Osteocyte (in vitro differentiated cells): ENCODE data around the gene MYCBPAP. TPM values are rescaled to one million over a fixed set of nuclear protein-coding genes. Genes with fewer than 3 reads are reported as not detected.

ENCODE experiments used
- DNase-seq: peaks from one replicate; pipeline ENCODE4 v3.0.0; 2021; ENCODE audit warnings: mixed read lengths; ENCODE audit not compliant: unreplicated experiment; ENCODE audit errors: extremely low spot score
- H3K27ac Mint-ChIP-seq: one replicate; pipeline ENCODE4 v1.8.0; 2021; ENCODE audit warnings: mild to moderate bottlenecking, mixed read lengths; ENCODE audit not compliant: unreplicated experiment
- H3K27me3 Mint-ChIP-seq: one replicate; pipeline ENCODE4 v1.8.0; 2021; ENCODE audit warnings: mixed read lengths; ENCODE audit not compliant: unreplicated experiment
- H3K36me3 Mint-ChIP-seq: one replicate; pipeline ENCODE4 v1.8.0; 2021; ENCODE audit warnings: mixed read lengths; ENCODE audit not compliant: unreplicated experiment
- H3K4me1 Mint-ChIP-seq: one replicate; pipeline ENCODE4 v1.8.0; 2021; ENCODE audit warnings: mixed read lengths; ENCODE audit not compliant: unreplicated experiment
- H3K4me3 Mint-ChIP-seq: one replicate; pipeline ENCODE4 v1.8.0; 2021; ENCODE audit warnings: mild to moderate bottlenecking, moderate library complexity, mixed read lengths; ENCODE audit not compliant: unreplicated experiment
- H3K9me3 Mint-ChIP-seq: one replicate; pipeline ENCODE4 v1.8.0; 2021; ENCODE audit warnings: mixed read lengths; ENCODE audit not compliant: unreplicated experiment
- CTCF ChIP-seq: fragments of 200-600 bp; sonication (generic); IDR thresholded peaks from 2 replicates; pipeline ENCODE4 v1.5.0; 2021; ENCODE audit warnings: antibody characterized with exemption, mild to moderate bottlenecking, moderate library complexity
- total RNA-seq: library from RNA; stranded (reverse); gene quantifications from 2 replicates; pipeline ENCODE4 v1.2.1, GENCODE V29; 2021

The MYCBPAP gene
- total RNA-seq, 1 donor from 2014 or later = 0.46 TPM

- no peak overlapping the region for H3K27ac Mint-ChIP-seq
These were observed 10.0 kb upstream of the MYCBPAP start for GRCh38 chr17:50498021-50498874.

GRCh38 chr17:50499270-50499669 lies 9.0 kb upstream of the MYCBPAP start:
- Mint-ChIP-seq H3K4me1 (peaks cover 10% of the 10 kb centered on the region), H3K36me3 (no peaks in the 10 kb centered on the region), H3K27me3 (peaks cover 3% of the 10 kb centered on the region), H3K9me3 (no peaks in the 10 kb centered on the region), H3K27ac (no peak overlapping the region), H3K4me3 (no peak overlapping the region)
- DNase-seq = no peak
- no peak for TF ChIP-seq CTCF

More at GRCh38 chr17:50498021-50498874, 10.0 kb upstream of the MYCBPAP start:
- peaks cover 2% of the 10 kb centered on the region for H3K4me1 Mint-ChIP-seq
- DNase-seq = no peak
- no peaks in the 10 kb centered on the region for H3K9me3 Mint-ChIP-seq
- H3K4me3 Mint-ChIP-seq = no peak overlapping the region
- no peaks in the 10 kb centered on the region for H3K36me3 Mint-ChIP-seq
- H3K27me3 Mint-ChIP-seq = no peaks in the 10 kb centered on the region
- TF ChIP-seq CTCF = no peak

GRCh38 chr17:50499721-50500120 lies 8.5 kb upstream of the MYCBPAP start:
- DNase-seq = no peak
- Mint-ChIP-seq H3K27ac (no peak overlapping the region), H3K4me3 (no peak overlapping the region)

GRCh38 chr17:50501054-50501453 lies 7.2 kb upstream of the MYCBPAP start:
- Mint-ChIP-seq H3K27ac (no peak overlapping the region), H3K4me3 (no peak overlapping the region), H3K27me3 (peaks cover 3% of the 10 kb centered on the region), H3K36me3 (no peaks in the 10 kb centered on the region), H3K9me3 (no peaks in the 10 kb centered on the region), H3K4me1 (peaks cover 8% of the 10 kb centered on the region)
- no peak for DNase-seq
- peak; percentile 50 for TF ChIP-seq CTCF

More at GRCh38 chr17:50499721-50500120, 8.5 kb upstream of the MYCBPAP start:
- no peak for TF ChIP-seq CTCF
- Mint-ChIP-seq H3K4me1 (peaks cover 10% of the 10 kb centered on the region), H3K9me3 (no peaks in the 10 kb centered on the region), H3K27me3 (peaks cover 3% of the 10 kb centered on the region), H3K36me3 (no peaks in the 10 kb centered on the region)

DNA sequence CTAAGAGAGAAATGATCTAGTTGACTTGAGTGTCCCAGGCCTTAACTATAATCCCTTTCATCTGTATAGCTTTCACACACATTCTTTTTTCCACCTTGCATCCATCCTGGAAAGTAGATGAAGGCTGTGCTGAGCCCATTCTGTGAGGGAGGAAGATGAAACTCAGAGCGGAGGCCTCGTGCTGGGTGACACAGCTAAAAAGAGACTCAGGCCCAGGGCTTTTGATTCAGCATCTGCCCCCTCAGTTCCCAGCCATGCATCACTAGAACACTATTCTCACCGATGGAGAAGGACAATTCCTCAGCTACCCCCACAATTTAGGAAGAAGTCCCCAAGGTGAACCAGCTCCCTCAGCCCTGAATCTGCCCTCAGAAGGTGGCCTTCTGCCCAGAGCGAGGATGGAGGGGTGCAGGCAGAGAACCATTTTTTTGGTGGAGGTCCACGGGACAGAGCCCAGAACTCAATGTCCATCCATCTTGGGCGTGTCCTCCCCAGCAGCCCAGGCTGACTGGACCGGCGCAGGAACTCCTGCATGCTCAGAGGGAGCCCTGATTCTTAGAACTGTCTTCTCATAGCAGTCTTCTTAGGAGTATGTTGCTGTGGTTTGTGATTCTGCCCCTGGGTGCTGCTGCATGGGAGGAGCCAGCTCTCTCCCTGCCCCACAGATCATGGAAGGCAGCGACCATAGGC lies 5.8 kb upstream of the MYCBPAP start:
- no peaks in the 10 kb centered on the region for H3K36me3 Mint-ChIP-seq
- no peak for TF ChIP-seq CTCF
- H3K27ac Mint-ChIP-seq = no peak overlapping the region
- peaks cover 7% of the 10 kb centered on the region for H3K4me1 Mint-ChIP-seq
- H3K9me3 Mint-ChIP-seq = no peaks in the 10 kb centered on the region
- no peak for DNase-seq
- H3K4me3 Mint-ChIP-seq = no peak overlapping the region
- peaks cover 3% of the 10 kb centered on the region for H3K27me3 Mint-ChIP-seq
